Measurements from ENCODE around the gene FDX1. TPM values are rescaled to one million over a fixed set of nuclear protein-coding genes. Genes with fewer than 3 reads are reported as not detected.

The FDX1 gene
- total RNA-seq, 1 experiment from 2014 or later = 14.5 TPM

GRCh38 chr11:110513846-110514437 is 84.2 kb downstream of the FDX1 start:
- ChIA-PET POLR2A (no interaction called here), RAD21 (ENCODE audit: low non-redundant PET in 1 of 2, low total read pairs in 2 of 2, uncharacterized antibody in 2 of 2, unreplicated experiment in 2 of 2) (no interaction called here), CTCF (no interaction called here)
- TF ChIP-seq SP1 (IDR thresholded peaks at IDR 0.05; ENCODE audit: low read depth) = no peak
- no peak for TF ChIP-seq CBX3 (IDR thresholded peaks at IDR 0.05; ENCODE audit: low read depth)
- TF ChIP-seq SIN3A (IDR thresholded peaks at IDR 0.05; ENCODE audit: low read depth) = no peak
- no peak for TF ChIP-seq ZBTB33 (IDR thresholded peaks at IDR 0.05; ENCODE audit: extremely low read depth, insufficient replicate concordance, low read length)
- TF ChIP-seq REST (IDR thresholded peaks at IDR 0.05; ENCODE audit: low read depth) = no peak
- no peak for TF ChIP-seq ATF3 (IDR thresholded peaks at IDR 0.05)
- no peak for TF ChIP-seq ELF1 (IDR thresholded peaks at IDR 0.05; ENCODE audit: borderline replicate concordance, low read depth)
- no peak for TF ChIP-seq JUND (IDR thresholded peaks at IDR 0.05)
- no peak for TF ChIP-seq POLR2AphosphoS5 (IDR thresholded peaks at IDR 0.05; ENCODE audit: low read depth, low read length)
- no peak for TF ChIP-seq EGR1 (IDR thresholded peaks at IDR 0.05; ENCODE audit: low read depth)
- H3K9me2 ChIP-seq (ENCODE audit: insufficient read depth) = no peaks in the 10 kb centered on the region
- no peaks in the 10 kb centered on the region for H4K20me1 ChIP-seq (ENCODE audit: insufficient read depth)
- H3K79me2 ChIP-seq (ENCODE audit: insufficient read depth, low read length) = no peaks in the 10 kb centered on the region
- no peak overlapping the region for H2AFZ ChIP-seq (ENCODE audit: low read depth, low read length, poor library complexity, severe bottlenecking)
- ATAC-seq (no peak), DNase-seq (ENCODE audit: low read depth, low spot score) (no peak)
- H3K27ac ChIP-seq (ENCODE audit: low read depth, low read length) = no peak overlapping the region
- H3K9me3 ChIP-seq (ENCODE audit: control insufficient read depth in 1 of 2, insufficient read depth in 1 of 2, low read depth in 1 of 2, low read length in 2 of 2) = no peaks in the 10 kb centered on the region
- no peaks in the 10 kb centered on the region for H3K27me3 ChIP-seq (ENCODE audit: insufficient read depth, low read length)
- intact Hi-C loops (cut with micrococcal nuclease) = no loop called here
- H3K4me3 ChIP-seq (replicated peaks in 1 of 2; ENCODE audit: low read depth in 1 of 2, low read length in 2 of 2) = no peak overlapping the region
- H3K4me2 ChIP-seq (ENCODE audit: low read length) = no peak overlapping the region
- H3K9ac ChIP-seq (ENCODE audit: low read length) = no peak overlapping the region
- H3K36me3 ChIP-seq (ENCODE audit: control insufficient read depth in 1 of 2, insufficient read depth in 2 of 2, low read length in 2 of 2) = no peaks in the 10 kb centered on the region
- BruUV-seq (replicated peaks) = no TSS peak
- H3K4me1 ChIP-seq (ENCODE audit: control insufficient read depth in 1 of 2, insufficient read depth in 2 of 2, low read length in 2 of 2) = no peaks in the 10 kb centered on the region

Other genes with a start within 250 kb of the FDX1 start
- gene RDX, start 133.3 kb upstream of the FDX1 start, total RNA-seq (2021; ENCODE audit: unreplicated experiment) = 131 TPM

Data from HCT116 (cell line).